Measurements from ENCODE around the gene FAM3C.

The FAM3C gene

GRCh38 chr7:121410829-121411596 lies 14.9 kb upstream of the FAM3C start:
- no peak for DNase-seq

GRCh38 chr7:121406944-121407343 lies 10.8 kb upstream of the FAM3C start:
- no peak for DNase-seq

- no peak for DNase-seq
Observed at GRCh38 chr7:121406461-121406860, 10.4 kb upstream of the FAM3C start.

DNA sequence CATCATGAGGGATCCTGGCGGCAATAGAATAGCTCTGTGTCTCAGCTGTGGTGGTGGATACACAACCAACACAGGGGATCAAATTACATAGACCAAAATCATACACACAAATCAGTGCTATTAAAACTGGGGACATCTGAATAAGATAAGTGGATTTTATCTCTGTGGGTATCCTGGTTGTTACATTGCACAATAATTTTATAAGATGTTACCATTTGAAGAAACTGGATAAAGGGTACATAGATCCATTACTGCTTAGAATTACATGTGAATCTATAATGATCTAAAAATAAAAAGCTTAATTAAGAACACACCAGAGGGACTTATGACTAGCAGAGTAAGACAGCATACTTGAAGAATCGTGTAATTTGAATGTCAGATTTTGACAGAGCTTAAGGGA lies 8.2 kb upstream of the FAM3C start:
- DNase-seq, result no peak

- DNase-seq, result no peak
Observed at GRCh38 chr7:121402701-121403100, 6.6 kb upstream of the FAM3C start.

- DNase-seq, result no peak
Observed at GRCh38 chr7:121401896-121402295, 5.8 kb upstream of the FAM3C start.

GRCh38 chr7:121398246-121398645 lies 2.1 kb upstream of the FAM3C start:
- no peak for DNase-seq

DNA sequence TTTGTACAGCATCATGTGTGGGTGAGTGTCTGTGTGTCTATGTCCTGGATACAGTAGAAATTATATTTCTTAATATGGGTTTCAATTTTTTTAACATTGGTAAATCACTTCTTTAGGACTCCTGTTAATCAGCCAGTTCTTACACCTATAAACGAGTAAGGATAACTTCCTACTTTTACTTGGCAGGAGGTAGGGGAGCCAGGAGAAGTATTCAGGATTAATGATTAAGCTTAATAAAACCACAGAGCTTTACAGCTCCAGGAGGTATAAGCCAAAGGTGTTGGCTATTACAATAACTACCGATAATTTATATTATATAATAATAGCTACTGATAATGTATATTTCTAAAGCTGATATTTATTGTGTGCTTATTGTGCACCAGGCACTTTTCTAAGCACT lies 1.7 kb upstream of the FAM3C start:
- no peak for DNase-seq

GRCh38 chr7:121397361-121397760 lies 1.3 kb upstream of the FAM3C start:
- no peak for DNase-seq

- DNase-seq, result peak; percentile 63
Observed at GRCh38 chr7:121395494-121395960, 581 bp downstream of the FAM3C start.

DNA sequence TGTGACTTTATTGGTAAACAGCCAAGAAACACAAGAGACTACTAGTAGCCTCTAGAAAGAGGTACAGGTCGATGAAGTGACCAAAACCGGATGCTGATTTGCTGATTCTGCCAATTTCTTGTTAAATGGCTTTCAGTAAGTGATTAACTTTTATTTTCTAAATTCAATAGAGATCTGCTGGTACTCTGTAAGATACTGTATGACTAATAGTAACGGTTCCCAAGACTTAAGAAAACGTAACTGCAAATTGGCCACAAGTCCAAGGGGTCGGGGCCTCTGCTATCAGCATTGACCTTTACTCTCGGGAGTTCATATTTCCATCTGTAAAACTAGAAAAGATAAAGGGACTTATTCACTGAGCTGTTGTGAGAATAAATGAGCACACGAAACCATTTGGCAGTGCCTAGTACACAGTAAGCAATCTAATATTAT lies 1.4 kb downstream of the FAM3C start:
- DNase-seq, result no peak

- no peak for DNase-seq
Observed at GRCh38 chr7:121393005-121393366, 3.1 kb downstream of the FAM3C start.

DNA sequence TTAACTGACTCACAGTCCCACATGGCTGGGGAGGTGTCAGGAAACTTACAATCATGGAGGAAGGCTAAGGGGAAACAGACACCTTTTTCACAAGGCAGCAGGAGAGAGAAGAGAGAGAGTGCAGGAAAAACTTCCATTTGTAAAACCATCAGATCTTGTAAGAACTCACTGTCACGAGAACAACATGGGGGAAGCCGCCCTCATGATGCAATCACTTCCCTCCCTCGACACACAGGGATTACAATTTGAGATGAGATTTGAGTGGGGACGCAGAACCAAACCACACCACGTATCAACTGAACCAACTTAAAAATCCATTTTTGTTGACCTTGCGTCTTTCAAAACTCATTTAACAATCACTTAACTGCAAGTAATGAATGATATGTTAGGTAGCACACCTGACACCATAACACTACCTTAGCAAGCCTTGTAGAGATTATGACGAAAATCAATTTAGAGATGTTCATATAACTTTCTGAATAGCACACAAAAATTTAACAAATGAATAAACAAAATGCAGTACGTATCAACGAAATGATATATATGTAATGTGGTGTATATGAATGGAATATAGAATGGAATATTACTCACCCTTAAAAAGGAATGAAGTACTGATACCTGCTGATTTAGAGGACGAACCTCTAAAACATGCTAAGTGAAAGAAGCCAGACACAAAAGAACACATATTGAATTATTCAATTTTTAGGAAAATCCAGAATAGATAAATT lies 3.7 kb downstream of the FAM3C start:
- no peak for DNase-seq

DNA sequence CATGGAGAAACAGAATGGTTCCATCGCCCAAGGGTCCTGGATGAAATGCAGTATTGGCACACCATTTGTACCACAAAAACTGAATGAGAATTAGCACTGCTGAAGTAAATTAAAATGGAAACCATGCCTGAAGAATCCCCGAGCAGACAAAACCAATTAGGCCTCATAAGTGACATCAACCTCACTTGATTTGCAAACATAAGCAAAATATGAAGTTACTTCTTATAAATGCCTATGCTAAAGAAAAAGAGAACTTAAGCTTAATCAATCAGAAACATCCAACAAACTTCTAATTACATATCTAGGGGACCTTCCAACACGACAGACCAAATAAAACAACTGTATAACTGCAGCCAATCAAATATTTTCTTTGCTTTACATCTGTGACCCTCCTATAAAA lies 4.4 kb downstream of the FAM3C start:
- no peak for DNase-seq

DNA sequence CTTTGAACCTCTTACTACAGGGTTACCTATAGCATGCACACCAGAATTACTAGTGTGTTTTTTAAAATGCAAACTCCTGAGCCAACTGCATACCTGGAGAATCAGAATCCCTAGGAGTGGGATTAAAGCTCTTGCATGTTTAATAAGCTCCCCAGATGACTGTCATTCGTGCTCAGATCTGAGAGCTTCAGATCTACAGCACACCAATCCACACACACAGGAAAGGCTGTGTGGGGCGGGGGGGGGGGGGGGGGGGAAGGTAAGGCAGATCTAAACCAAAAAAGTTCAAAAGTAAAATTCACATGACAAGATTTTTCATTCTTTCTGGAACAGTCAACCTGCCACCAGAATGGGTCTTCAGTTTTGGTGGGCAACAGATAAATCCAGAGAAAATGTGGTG lies 5.5 kb downstream of the FAM3C start:
- no peak for DNase-seq

- no peak for DNase-seq
Observed at GRCh38 chr7:121390109-121390508, 6.0 kb downstream of the FAM3C start.

- DNase-seq, result no peak
Observed at GRCh38 chr7:121388950-121389349, 7.2 kb downstream of the FAM3C start.

DNA sequence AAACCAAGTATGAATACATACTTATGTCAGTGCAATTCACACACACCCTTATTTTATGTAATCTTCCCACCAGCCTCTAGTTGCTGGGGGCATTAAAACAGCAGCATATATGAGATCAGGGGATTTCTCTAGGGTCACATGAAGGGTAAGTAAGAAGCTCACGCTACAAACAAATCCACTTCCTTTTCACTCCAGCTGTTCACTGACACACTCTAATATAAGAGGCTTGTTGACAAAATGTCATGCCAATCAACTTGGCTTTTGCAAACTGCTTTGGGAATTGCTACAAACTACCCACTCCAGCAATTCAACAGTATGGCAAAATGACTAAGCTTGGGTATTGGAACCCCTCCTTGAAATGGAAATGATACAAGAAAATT lies 10.3 kb downstream of the FAM3C start:
- DNase-seq, result no peak

DNA sequence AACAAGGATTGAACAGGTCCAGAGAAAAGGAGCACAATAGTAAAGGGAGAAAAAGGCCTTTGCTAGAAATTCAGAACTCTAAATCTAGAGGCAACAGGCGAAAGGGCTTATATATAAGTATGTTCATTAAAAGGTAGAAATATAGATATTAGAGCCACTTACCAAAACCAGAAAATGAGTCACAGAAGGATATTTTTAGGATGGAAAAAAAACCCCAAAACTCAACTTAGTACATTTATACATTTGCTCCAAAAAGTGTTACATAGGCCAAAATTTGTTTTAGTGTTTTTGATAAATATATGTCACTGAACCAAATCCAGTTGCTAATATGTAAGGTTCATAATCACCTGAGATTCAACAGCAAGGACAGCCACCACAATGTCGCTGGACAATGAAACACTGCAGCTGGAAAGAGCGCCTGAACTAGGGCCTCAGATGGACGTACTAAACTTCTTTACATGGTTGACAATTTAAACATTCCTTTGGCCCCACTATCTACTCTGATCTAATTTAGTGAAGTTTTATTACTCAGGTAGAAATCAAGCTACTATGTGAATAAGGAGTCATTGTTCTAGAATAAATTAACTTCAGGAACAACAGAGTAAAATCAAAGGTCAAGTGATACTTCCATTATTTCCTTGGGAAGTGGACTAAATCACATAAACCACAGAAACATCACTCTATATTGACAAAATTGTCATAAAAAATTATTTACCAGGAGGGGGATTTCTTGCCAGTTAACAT lies 10.9 kb downstream of the FAM3C start:
- DNase-seq, result no peak

DNA sequence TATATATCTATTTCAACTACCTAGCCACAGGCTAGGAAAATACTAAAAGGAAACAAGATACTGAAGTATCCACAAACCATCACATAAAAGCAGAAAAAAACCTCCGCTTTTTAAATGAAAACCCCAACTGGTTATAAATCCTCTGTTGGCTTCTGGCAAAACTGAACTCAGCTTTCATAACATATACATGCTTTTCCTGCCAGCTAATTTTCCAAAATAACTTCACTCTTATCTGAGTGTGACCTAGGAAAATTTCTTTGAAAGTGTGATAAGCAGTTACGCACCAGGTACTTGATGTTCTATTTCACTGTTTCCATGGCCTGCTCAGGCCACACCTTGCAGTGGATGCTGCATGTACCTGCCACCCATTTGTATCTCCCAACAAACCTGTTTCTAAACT lies 11.8 kb downstream of the FAM3C start:
- no peak for DNase-seq

DNA sequence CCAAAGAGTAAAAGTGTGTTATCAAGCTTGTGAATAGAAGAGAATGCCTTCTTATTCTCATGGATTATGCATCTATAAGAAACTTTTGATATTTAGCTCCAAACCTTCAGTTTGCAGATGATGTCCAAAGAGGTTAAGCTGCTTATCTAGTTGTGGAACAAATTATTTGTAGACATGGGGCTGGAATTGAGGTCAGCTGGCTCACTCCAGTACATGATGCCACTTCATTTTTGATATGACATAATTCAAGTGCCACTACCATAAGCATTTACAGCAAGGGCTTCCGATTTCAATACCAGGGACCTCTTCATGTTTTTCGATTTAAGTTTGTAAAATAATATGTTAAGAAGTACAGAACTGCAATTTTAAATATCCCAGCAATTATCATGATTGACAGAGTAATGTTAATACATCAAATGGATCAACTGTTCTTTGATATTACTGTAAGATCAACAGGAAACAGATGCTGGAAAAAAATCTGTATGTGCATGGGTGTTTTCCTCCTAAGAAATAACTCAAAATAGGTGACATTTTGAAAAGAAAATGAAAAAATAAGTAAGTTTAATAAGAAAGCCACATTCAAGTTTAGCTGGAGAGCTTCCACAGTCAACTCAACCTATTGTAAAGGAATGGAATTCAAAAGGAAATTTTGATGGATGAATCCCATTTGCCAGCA lies 12.7 kb downstream of the FAM3C start:
- DNase-seq, result no peak

- DNase-seq, result no peak
Observed at GRCh38 chr7:121382473-121382872, 13.6 kb downstream of the FAM3C start.

GRCh38 chr7:121379930-121380329 lies 16.2 kb downstream of the FAM3C start:
- DNase-seq, result no peak

Data from stimulated activated CD8-positive, alpha-beta memory T cell treated with anti-CD3 and anti-CD28 coated beads, Interleukin-4, amount 100 ng/mL, for 48 hours (primary cell).